ENCODE data around the gene IL2RA. TPM values are rescaled to one million over a fixed set of nuclear protein-coding genes. Genes with fewer than 3 reads are reported as not detected.
A peak's percentile ranks its signal among the peaks of the same experiment; 100 is the strongest.

IL2RA gene
- total RNA-seq, 2 experiments from 2014 or later: 184 to 201 TPM

DNA sequence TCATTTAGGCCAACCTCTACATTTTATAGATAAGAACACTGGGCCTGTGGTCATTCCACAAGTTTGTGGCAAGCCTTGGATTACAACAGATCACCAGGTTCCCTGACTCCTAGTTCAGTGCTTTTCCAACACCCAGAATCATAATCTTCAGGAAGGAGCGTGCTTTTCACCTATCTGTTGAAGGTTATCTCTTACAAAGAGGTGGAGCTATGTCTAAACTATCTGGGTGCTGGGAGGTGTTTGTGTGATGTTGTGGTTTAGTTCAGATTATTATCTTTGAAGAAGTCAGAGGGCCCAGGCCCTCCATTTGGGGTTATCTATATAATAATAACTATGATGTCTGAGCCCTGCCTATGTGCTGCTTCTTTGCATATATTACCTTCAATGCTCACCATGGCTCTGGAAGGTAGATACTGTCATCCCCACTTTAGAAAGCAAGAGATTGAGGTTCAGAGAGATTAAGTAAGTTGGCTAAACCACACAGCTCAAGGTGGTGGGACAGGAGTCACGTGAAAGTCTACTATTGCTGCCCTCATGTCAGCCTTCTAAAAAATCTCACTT lies 24.0 kb downstream of the IL2RA start:
- no peaks in the 10 kb centered on the region for H3K27me3 Mint-ChIP-seq
- H3K27ac Mint-ChIP-seq: peak overlapping the region; percentile 57
- H3K36me3 Mint-ChIP-seq: peaks cover 65% of the 10 kb centered on the region
- DNase-seq (peak; percentile 27), ATAC-seq (ENCODE audit: low read depth) (peak; percentile 73)
- POLR2A ChIA-PET: interaction anchor here (0.8 to 2.0 kb wide), 8 partner anchors 9 to 46 kb away, joined by 3 to 7 read pairs (median 4); no protein-coding TSS in a partner anchor
- H3K4me3 Mint-ChIP-seq: peak overlapping the region; percentile 36
- peaks cover 2% of the 10 kb centered on the region for H3K9me3 Mint-ChIP-seq
- peaks cover 78% of the 10 kb centered on the region for H3K4me1 Mint-ChIP-seq

DNA sequence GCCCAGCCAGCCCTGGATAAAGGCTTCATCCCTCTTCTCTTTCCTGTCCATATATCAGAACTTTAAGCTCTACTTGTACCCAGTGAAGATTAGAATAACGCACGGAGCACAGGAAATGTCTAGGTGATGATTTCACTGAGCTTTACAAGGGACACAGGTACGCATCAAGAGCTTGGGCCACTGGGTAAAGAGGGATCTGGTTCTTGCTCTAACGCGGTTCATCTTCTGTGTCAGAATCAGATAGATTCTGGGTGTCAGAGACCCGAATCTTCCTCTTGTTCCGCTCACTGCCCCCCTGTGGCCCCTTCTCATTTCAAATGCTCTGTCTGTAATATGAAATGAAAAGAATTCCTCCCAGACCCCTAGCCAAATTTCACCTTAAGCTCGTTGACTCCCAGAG lies 24.7 kb downstream of the IL2RA start:
- H3K27me3 Mint-ChIP-seq: no peaks in the 10 kb centered on the region
- DNase-seq (no peak), ATAC-seq (ENCODE audit: low read depth) (no peak)
- peak overlapping the region; percentile 57 for H3K27ac Mint-ChIP-seq
- peak overlapping the region; percentile 39 for H3K4me3 Mint-ChIP-seq
- H3K9me3 Mint-ChIP-seq: peaks cover 2% of the 10 kb centered on the region
- peaks cover 77% of the 10 kb centered on the region for H3K4me1 Mint-ChIP-seq
- peaks cover 69% of the 10 kb centered on the region for H3K36me3 Mint-ChIP-seq
- POLR2A ChIA-PET: interaction anchor here (0.7 to 2.0 kb wide), 8 partner anchors 10 to 61 kb away, joined by 3 to 7 read pairs (median 4); no protein-coding TSS in a partner anchor

DNA sequence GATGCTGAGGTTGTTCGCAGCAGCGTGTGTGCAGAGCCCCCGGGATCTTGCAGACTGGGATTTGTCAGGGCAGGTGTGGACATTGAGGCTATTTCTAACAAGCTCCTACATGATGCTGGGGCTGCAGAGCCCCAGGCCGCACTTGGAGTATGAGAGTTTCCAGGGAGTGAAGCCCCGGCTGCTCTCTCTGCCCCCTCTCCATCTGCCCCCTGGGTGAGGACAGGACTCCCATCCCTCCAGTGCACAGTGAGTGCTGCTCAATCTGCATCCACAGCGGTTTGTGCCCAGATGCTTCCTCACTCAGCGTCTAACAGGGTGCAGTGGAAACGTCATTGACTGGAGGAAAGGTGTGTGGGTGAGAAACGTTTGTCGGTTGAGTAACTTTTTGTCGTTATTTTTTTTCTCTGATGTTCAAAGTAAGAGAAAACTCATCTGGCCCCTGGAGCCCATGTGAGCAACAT lies 25.3 kb downstream of the IL2RA start:
- ATAC-seq (ENCODE audit: low read depth) (no peak), DNase-seq (peak; percentile 25)
- peaks cover 69% of the 10 kb centered on the region for H3K36me3 Mint-ChIP-seq
- POLR2A ChIA-PET: interaction anchor here (0.7 to 2.0 kb wide), 5 partner anchors 10 to 60 kb away, joined by 3 to 7 read pairs (median 4); no protein-coding TSS in a partner anchor
- peaks cover 74% of the 10 kb centered on the region for H3K4me1 Mint-ChIP-seq
- H3K27me3 Mint-ChIP-seq: no peaks in the 10 kb centered on the region
- peak overlapping the region; percentile 57 for H3K27ac Mint-ChIP-seq
- H3K9me3 Mint-ChIP-seq: peaks cover 2% of the 10 kb centered on the region
- H3K4me3 Mint-ChIP-seq: peak overlapping the region; percentile 39

DNA sequence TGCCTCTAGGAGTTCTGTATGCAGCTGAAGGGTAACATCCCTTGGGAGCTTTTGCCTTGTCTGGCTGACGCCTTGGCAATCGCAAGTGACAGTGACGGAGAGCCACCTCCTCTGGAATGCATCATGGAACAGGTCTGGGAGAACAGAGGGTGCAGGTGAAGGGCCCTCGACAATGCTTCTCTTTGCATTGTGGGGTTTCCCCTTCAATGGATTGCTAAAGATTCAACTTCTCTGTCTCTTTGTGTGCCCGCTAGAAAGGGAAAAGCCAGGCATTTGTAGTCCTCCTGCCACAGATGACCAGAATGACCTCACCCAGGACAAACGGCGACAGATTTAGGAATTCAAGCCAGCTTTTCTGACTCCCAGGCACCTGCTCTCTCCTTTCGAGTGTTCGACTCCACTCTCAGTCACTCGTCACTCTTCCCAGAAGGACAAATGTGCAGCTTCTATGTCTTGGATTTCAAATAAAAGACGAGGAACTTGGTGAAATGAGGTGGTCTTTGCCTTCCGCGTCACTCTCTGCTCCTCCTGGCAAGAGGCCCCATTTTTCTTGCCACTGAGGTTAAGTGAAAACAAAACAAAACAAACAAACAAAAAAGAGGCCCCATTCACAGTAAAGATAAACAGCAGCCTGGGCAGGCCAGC lies 26.1 kb downstream of the IL2RA start:
- Mint-ChIP-seq H3K4me3 (no peak overlapping the region), H3K9me3 (peaks cover 3% of the 10 kb centered on the region), H3K36me3 (peaks cover 67% of the 10 kb centered on the region), H3K27me3 (no peaks in the 10 kb centered on the region), H3K4me1 (peaks cover 69% of the 10 kb centered on the region), H3K27ac (peak overlapping the region; percentile 52)
- POLR2A ChIA-PET: interaction anchor here (1.1 kb wide), 1 partner anchor 30 kb away, joined by 3 read pairs; no protein-coding TSS in a partner anchor
- ATAC-seq (ENCODE audit: low read depth) (no peak), DNase-seq (peak; percentile 20)

DNA sequence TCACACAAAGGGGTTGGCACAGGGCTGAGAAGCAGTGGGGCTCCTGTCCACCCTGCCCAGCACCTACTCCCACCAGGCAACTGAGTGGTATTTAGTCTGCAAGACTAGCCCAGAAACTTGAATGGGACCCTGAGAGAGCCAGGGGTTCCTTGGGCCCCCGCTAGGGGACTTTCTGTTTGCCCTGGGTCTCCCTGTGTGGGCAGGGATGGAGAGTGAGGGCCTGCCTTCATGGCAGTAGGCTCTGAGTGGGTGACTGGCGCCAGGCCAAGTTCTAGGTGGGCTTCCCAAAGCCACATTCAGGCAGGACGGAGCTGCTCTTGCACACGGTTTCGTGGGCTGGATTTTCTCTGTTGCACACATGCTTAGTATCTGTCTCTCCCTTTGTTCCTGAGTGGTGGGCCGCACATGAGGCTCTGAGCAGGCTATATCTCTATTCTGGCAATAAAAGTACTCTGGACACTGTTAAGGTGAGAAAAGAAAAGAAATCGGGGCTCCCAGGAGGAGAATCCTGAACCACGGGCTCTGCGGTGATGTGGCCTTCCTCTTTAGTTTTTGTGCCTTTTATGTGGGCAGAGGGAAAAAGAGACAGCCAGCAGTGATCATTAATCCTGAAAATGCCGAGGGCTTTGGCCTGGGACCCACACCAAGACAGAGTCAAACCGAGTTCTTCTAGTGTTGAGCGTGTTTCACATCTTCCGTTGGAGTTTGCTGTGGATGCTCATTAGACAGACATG lies 26.9 kb downstream of the IL2RA start:
- DNase-seq (peak; percentile 26), ATAC-seq (ENCODE audit: low read depth) (peak; percentile 4)
- Mint-ChIP-seq H3K4me3 (no peak overlapping the region), H3K27ac (peak overlapping the region; percentile 12), H3K27me3 (no peaks in the 10 kb centered on the region), H3K4me1 (peaks cover 70% of the 10 kb centered on the region), H3K9me3 (peaks cover 3% of the 10 kb centered on the region), H3K36me3 (peaks cover 72% of the 10 kb centered on the region)
- POLR2A ChIA-PET: no interaction called here

DNA sequence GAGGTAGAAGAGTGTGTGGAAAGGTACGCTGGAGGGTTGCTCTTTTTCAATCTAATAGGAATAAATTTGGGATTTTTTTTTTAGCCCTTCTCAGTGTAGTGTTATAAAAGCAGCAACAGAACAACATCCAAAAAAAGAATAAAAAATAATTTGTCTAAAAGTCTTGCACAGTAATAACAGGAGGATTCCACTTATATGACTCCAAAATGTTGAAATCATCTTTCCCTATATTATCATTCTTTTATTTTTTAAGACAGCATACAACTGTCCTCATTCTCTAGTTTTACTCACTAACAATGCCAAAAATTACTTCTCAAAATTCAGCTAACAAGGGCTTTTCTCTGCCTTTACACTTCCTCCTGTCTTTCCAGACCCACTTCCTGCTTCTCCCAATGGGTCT lies 27.8 kb downstream of the IL2RA start:
- peak overlapping the region; percentile 12 for H3K27ac Mint-ChIP-seq
- POLR2A ChIA-PET: no interaction called here

DNA sequence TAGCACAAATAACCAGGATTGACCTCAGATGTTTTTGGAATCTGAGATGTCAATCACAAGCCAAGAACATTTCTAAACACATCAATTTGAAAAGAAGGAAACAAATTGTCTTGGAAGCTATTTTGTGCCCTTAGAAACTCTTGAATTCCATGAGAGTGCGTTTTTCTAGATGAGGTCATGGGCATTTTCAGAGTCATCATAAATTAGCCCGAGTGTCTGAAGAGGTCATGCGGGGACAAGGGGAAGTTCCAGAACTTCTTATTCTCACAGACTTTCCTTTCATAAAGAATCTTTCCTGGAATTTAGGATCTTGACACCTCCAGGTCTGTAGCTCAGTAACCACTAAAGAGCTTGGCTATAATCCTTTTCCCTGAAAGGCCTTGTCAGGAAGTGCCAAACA lies 28.2 kb downstream of the IL2RA start:
- DNase-seq: no peak
- H3K4me3 Mint-ChIP-seq: no peak overlapping the region
- peaks cover 2% of the 10 kb centered on the region for H3K9me3 Mint-ChIP-seq
- H3K36me3 Mint-ChIP-seq: peaks cover 70% of the 10 kb centered on the region
- no peak overlapping the region for H3K27ac Mint-ChIP-seq
- H3K4me1 Mint-ChIP-seq: peaks cover 61% of the 10 kb centered on the region
- POLR2A ChIA-PET: no interaction called here
- no peak for ATAC-seq (ENCODE audit: low read depth)
- no peaks in the 10 kb centered on the region for H3K27me3 Mint-ChIP-seq

More for the DNA sequence above, 27.8 kb downstream of the IL2RA start:
- Mint-ChIP-seq H3K9me3 (peaks cover 3% of the 10 kb centered on the region), H3K27me3 (no peaks in the 10 kb centered on the region), H3K36me3 (peaks cover 74% of the 10 kb centered on the region), H3K4me3 (no peak overlapping the region), H3K4me1 (peaks cover 66% of the 10 kb centered on the region)
- no peak for ATAC-seq (ENCODE audit: low read depth)
- DNase-seq: no peak

DNA sequence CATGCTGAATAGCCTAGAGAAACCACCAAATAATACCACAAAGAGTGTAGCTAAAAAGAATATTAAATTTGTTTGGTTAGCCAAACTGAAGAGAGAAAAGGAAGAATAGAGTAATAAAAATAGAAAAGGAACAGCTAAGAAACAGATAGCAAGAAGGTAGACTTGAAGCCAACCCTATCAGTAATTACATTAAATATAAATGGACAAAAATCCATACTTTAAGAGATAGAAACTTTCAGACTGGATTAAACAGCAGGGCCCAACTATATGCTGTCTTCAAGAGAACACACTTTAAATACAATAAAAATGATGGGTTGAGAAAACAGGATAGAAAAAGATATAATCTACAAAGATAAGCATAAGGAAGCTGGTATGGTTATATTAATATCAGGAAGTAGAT lies 31.2 kb downstream of the IL2RA start:
- Mint-ChIP-seq H3K27ac (no peak overlapping the region), H3K36me3 (peaks cover 57% of the 10 kb centered on the region), H3K4me1 (peaks cover 47% of the 10 kb centered on the region), H3K9me3 (peaks cover 2% of the 10 kb centered on the region), H3K4me3 (no peak overlapping the region), H3K27me3 (no peaks in the 10 kb centered on the region)
- no peak for ATAC-seq (ENCODE audit: low read depth)
- no peak for DNase-seq
- POLR2A ChIA-PET: no interaction called here

DNA sequence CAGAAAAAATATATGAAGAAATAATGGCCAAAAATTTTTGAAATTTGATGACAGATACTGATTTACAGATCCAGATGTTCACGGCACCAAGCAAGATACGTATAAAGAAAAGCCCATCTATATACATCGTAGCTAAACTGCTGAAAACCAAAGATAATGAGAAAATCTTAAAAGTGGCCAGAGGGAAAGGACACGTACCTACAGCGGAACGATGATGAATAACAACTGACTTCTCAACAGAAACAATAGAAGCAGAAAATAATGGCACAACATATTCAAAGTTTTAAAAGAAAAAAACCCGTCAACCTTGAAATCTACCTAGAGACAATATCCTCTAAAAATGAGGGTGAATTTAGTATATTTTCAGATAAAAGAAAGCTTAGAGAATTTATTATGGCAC lies 31.9 kb downstream of the IL2RA start:
- no peak for DNase-seq
- no peak overlapping the region for H3K4me3 Mint-ChIP-seq
- no peaks in the 10 kb centered on the region for H3K27me3 Mint-ChIP-seq
- peaks cover 55% of the 10 kb centered on the region for H3K36me3 Mint-ChIP-seq
- POLR2A ChIA-PET: interaction anchor here (0.9 kb wide), 1 partner anchor 21 kb away, joined by 3 read pairs; no protein-coding TSS in a partner anchor
- H3K4me1 Mint-ChIP-seq: peaks cover 43% of the 10 kb centered on the region
- no peak for ATAC-seq (ENCODE audit: low read depth)
- no peak overlapping the region for H3K27ac Mint-ChIP-seq
- H3K9me3 Mint-ChIP-seq: peaks cover 2% of the 10 kb centered on the region

DNA sequence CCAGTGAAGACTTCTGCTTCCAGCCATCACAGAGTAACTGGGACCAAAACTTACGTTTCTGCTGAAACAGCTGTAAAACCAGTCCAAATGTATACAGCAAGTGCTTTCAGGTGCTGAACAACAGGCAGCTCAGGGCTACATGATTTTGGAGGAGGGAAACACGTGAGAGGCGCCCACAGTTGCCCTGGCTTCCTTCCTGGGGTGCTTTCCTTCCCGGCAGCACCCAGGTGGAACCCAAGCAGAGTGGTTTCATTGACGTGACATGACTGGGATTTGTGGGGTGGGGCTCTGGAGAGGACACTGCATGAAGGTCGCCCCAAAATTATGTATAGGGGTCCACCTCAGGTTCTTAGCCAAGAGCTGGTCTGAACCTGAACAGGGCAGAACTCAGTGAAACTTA lies 34.2 kb downstream of the IL2RA start:
- ATAC-seq (ENCODE audit: low read depth) (peak; percentile 15), DNase-seq (no peak)
- Mint-ChIP-seq H3K9me3 (peaks cover 2% of the 10 kb centered on the region), H3K27ac (peak overlapping the region; percentile 25), H3K4me1 (peaks cover 36% of the 10 kb centered on the region), H3K4me3 (no peak overlapping the region), H3K36me3 (peaks cover 52% of the 10 kb centered on the region), H3K27me3 (no peaks in the 10 kb centered on the region)
- POLR2A ChIA-PET: interaction anchor here (0.6 to 1.1 kb wide), 2 partner anchors 18 to 214 kb away, joined by 3 read pairs; no protein-coding TSS in a partner anchor

DNA sequence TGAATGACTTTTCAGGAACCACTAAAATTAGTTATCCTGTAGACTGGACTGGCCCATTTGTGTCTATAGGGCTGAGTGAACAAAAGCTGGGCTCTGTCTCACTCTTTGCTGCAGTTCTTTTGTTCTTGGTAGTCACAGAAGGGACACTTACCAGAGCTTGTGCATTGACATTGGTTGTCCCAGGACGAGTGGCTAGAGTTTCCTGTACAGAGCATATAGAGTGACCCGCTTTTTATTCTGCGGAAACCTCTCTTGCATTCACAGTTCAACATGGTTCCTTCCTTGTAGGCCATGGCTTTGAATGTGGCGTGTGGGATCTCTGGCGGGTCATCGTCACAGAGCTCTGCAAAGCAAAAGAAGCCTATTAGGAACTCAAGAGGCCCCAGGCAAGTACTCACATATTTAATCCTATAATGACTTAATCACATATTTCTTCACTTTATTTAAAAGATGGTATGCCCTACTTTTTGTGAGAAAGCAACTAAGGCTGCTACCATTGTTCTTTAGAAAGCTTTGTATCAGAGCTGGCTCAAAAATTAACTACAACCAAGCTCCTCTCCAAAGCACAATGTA lies 36.4 kb downstream of the IL2RA start:
- H3K9me3 Mint-ChIP-seq: no peaks in the 10 kb centered on the region
- H3K36me3 Mint-ChIP-seq: peaks cover 54% of the 10 kb centered on the region
- POLR2A ChIA-PET: interaction anchor here (0.7 kb wide), 2 partner anchors 12 to 623 kb away, joined by 4 to 5 read pairs; no protein-coding TSS in a partner anchor
- H3K27me3 Mint-ChIP-seq: no peaks in the 10 kb centered on the region
- H3K4me3 Mint-ChIP-seq: no peak overlapping the region
- ATAC-seq (ENCODE audit: low read depth) (no peak), DNase-seq (no peak)
- H3K4me1 Mint-ChIP-seq: peaks cover 36% of the 10 kb centered on the region
- H3K27ac Mint-ChIP-seq: no peak overlapping the region

DNA sequence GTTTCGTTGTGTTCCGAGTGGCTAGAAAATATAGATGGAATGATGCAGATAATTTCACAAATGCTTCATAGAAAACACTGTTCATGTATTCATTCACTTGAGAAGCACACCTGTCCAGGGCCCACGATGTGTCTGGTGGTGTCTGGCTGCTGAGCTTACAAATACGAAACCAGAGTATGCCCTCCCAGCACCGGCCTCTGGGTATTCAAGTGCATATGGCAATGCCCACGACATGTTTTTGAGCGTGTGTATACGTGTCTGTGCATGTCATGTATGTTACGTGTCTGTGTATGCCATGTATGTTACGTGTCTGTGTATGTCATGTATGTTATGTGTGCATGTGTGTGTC lies 37.9 kb downstream of the IL2RA start:
- Mint-ChIP-seq H3K36me3 (peaks cover 53% of the 10 kb centered on the region), H3K9me3 (no peaks in the 10 kb centered on the region), H3K4me1 (peaks cover 36% of the 10 kb centered on the region), H3K4me3 (no peak overlapping the region), H3K27ac (no peak overlapping the region), H3K27me3 (no peaks in the 10 kb centered on the region)
- POLR2A ChIA-PET: no interaction called here
- ATAC-seq (ENCODE audit: low read depth) (no peak), DNase-seq (no peak)

DNA sequence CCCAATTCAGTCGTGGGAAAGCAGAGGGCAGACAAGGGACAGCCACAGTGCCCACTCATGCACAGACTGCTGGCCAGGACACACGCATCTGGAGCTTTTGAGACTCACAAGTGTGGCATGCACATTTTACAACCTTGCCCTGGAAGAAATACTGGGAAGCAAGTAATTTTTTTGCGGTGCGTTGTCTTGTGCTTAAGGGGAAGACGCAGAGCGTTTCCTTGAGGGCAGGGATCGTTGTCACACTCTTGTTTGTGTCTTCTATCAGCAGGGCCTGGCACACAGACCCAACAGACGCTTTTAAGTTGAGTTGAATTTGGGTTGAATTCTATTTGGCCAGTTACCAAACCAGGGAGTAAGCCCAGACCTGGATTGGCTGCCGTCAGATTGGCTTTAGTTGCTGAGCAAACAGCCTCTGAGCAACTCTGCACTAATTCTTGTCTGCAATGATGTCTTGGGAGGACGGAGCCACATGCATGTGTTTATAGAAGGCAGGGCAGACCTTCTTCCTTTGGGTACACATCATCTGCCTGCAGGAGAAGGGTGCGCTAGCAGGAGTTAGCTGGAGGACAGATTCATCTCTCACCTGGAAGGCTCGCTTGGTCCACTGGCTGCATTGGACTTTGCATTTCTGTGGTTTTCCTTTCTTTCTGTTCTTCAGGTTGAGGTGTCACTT lies 38.4 kb downstream of the IL2RA start:
- POLR2A ChIA-PET: interaction anchor here (1.0 kb wide), 1 partner anchor 27 kb away, joined by 4 read pairs; no protein-coding TSS in a partner anchor
- Mint-ChIP-seq H3K36me3 (peaks cover 58% of the 10 kb centered on the region), H3K9me3 (peaks cover 3% of the 10 kb centered on the region), H3K4me1 (peaks cover 41% of the 10 kb centered on the region), H3K27me3 (no peaks in the 10 kb centered on the region), H3K4me3 (no peak overlapping the region), H3K27ac (no peak overlapping the region)
- ATAC-seq (ENCODE audit: low read depth): no peak
- DNase-seq: no peak
